Measurements from ENCODE around the gene NEAT1.
A peak's percentile ranks its signal among the peaks of the same experiment; 100 is the strongest.

Gene NEAT1

GRCh38 chr11:65478388-65479183 lies 56.0 kb downstream of the NEAT1 start:
- Histone ChIP-seq H3K4me3 (ENCODE audit: low read depth, low read length) (peak overlapping the region; percentile 54), H2AFZ (ENCODE audit: low read length, unreplicated experiment) (no peak overlapping the region), H3K79me2 (ENCODE audit: control insufficient read depth, insufficient read depth, low read length, unreplicated experiment) (peaks cover 52% of the 10 kb centered on the region), H3K27me3 (ENCODE audit: insufficient read depth, low read length) (no peaks in the 10 kb centered on the region), H3K36me3 (ENCODE audit: insufficient read depth, low read length) (no peaks in the 10 kb centered on the region), H3K27ac (ENCODE audit: low read depth, low read length) (peak overlapping the region; percentile 98), H3K4me1 (ENCODE audit: control insufficient read depth, insufficient read depth, low read length, unreplicated experiment) (peaks cover 50% of the 10 kb centered on the region)

- H2AFZ ChIP-seq (ENCODE audit: low read length, unreplicated experiment), result no peak overlapping the region
- peaks cover 49% of the 10 kb centered on the region for H3K79me2 ChIP-seq (ENCODE audit: control insufficient read depth, insufficient read depth, low read length, unreplicated experiment)
- H3K4me3 ChIP-seq (ENCODE audit: low read depth, low read length), result peak overlapping the region; percentile 54
- no peaks in the 10 kb centered on the region for H3K36me3 ChIP-seq (ENCODE audit: insufficient read depth, low read length)
- H3K4me1 ChIP-seq (ENCODE audit: control insufficient read depth, insufficient read depth, low read length, unreplicated experiment), result peaks cover 50% of the 10 kb centered on the region
- H3K27ac ChIP-seq (ENCODE audit: low read depth, low read length), result peak overlapping the region; percentile 98
- no peaks in the 10 kb centered on the region for H3K27me3 ChIP-seq (ENCODE audit: insufficient read depth, low read length)
These were observed 56.9 kb downstream of the NEAT1 start for GRCh38 chr11:65479184-65480145.

- Histone ChIP-seq H3K27ac (ENCODE audit: low read depth, low read length) (peak overlapping the region; percentile 98), H3K27me3 (ENCODE audit: insufficient read depth, low read length) (no peaks in the 10 kb centered on the region), H3K79me2 (ENCODE audit: control insufficient read depth, insufficient read depth, low read length, unreplicated experiment) (peaks cover 27% of the 10 kb centered on the region), H3K4me3 (ENCODE audit: low read depth, low read length) (no peak overlapping the region), H2AFZ (ENCODE audit: low read length, unreplicated experiment) (no peak overlapping the region), H3K4me1 (ENCODE audit: control insufficient read depth, insufficient read depth, low read length, unreplicated experiment) (peaks cover 55% of the 10 kb centered on the region), H3K36me3 (ENCODE audit: insufficient read depth, low read length) (no peaks in the 10 kb centered on the region)
These were observed 59.8 kb downstream of the NEAT1 start for GRCh38 chr11:65482306-65482850.

- Histone ChIP-seq H3K4me1 (ENCODE audit: control insufficient read depth, insufficient read depth, low read length, unreplicated experiment) (peaks cover 56% of the 10 kb centered on the region), H3K27me3 (ENCODE audit: insufficient read depth, low read length) (no peaks in the 10 kb centered on the region), H3K36me3 (ENCODE audit: insufficient read depth, low read length) (no peaks in the 10 kb centered on the region), H2AFZ (ENCODE audit: low read length, unreplicated experiment) (no peak overlapping the region), H3K79me2 (ENCODE audit: control insufficient read depth, insufficient read depth, low read length, unreplicated experiment) (peaks cover 25% of the 10 kb centered on the region), H3K4me3 (ENCODE audit: low read depth, low read length) (no peak overlapping the region), H3K27ac (ENCODE audit: low read depth, low read length) (peak overlapping the region; percentile 56; the same call in 1 of the 2 replicates)
These were observed 63.3 kb downstream of the NEAT1 start for GRCh38 chr11:65485920-65486219.

- peaks cover 25% of the 10 kb centered on the region for H3K79me2 ChIP-seq (ENCODE audit: control insufficient read depth, insufficient read depth, low read length, unreplicated experiment)
- no peaks in the 10 kb centered on the region for H3K36me3 ChIP-seq (ENCODE audit: insufficient read depth, low read length)
- H3K27me3 ChIP-seq (ENCODE audit: insufficient read depth, low read length), result no peaks in the 10 kb centered on the region
- no peak overlapping the region for H2AFZ ChIP-seq (ENCODE audit: low read length, unreplicated experiment)
- H3K27ac ChIP-seq (ENCODE audit: low read depth, low read length), result peak overlapping the region; percentile 99
- no peak overlapping the region for H3K4me3 ChIP-seq (ENCODE audit: low read depth, low read length)
- peaks cover 60% of the 10 kb centered on the region for H3K4me1 ChIP-seq (ENCODE audit: control insufficient read depth, insufficient read depth, low read length, unreplicated experiment)
These were observed 64.2 kb downstream of the NEAT1 start for GRCh38 chr11:65486570-65487466.

GRCh38 chr11:65487467-65488272 lies 65.1 kb downstream of the NEAT1 start:
- Histone ChIP-seq H3K36me3 (ENCODE audit: insufficient read depth, low read length) (no peaks in the 10 kb centered on the region), H3K79me2 (ENCODE audit: control insufficient read depth, insufficient read depth, low read length, unreplicated experiment) (peaks cover 25% of the 10 kb centered on the region), H3K4me1 (ENCODE audit: control insufficient read depth, insufficient read depth, low read length, unreplicated experiment) (peaks cover 64% of the 10 kb centered on the region), H2AFZ (ENCODE audit: low read length, unreplicated experiment) (no peak overlapping the region), H3K27me3 (ENCODE audit: insufficient read depth, low read length) (no peaks in the 10 kb centered on the region), H3K4me3 (ENCODE audit: low read depth, low read length) (peak overlapping the region; percentile 42), H3K27ac (ENCODE audit: low read depth, low read length) (peak overlapping the region; percentile 99)

- H3K36me3 ChIP-seq (ENCODE audit: insufficient read depth, low read length), result no peaks in the 10 kb centered on the region
- peak overlapping the region; percentile 99 for H3K27ac ChIP-seq (ENCODE audit: low read depth, low read length)
- H3K4me1 ChIP-seq (ENCODE audit: control insufficient read depth, insufficient read depth, low read length, unreplicated experiment), result peaks cover 72% of the 10 kb centered on the region
- H3K27me3 ChIP-seq (ENCODE audit: insufficient read depth, low read length), result no peaks in the 10 kb centered on the region
- H3K79me2 ChIP-seq (ENCODE audit: control insufficient read depth, insufficient read depth, low read length, unreplicated experiment), result peaks cover 25% of the 10 kb centered on the region
- no peak overlapping the region for H2AFZ ChIP-seq (ENCODE audit: low read length, unreplicated experiment)
- H3K4me3 ChIP-seq (ENCODE audit: low read depth, low read length), result peak overlapping the region; percentile 42; the same call in 1 of the 2 replicates
These were observed 65.9 kb downstream of the NEAT1 start for GRCh38 chr11:65488273-65489034.

GRCh38 chr11:65489035-65489705 lies 66.6 kb downstream of the NEAT1 start:
- Histone ChIP-seq H3K27ac (ENCODE audit: low read depth, low read length) (peak overlapping the region; percentile 99), H2AFZ (ENCODE audit: low read length, unreplicated experiment) (no peak overlapping the region), H3K4me3 (ENCODE audit: low read depth, low read length) (0 out of 2 replicates have a peak overlapping the region, but pooled peaks have one; percentile 9)

More at GRCh38 chr11:65489035-65489705, 66.6 kb downstream of the NEAT1 start:
- Histone ChIP-seq H3K4me1 (ENCODE audit: control insufficient read depth, insufficient read depth, low read length, unreplicated experiment) (peaks cover 79% of the 10 kb centered on the region), H3K79me2 (ENCODE audit: control insufficient read depth, insufficient read depth, low read length, unreplicated experiment) (peaks cover 25% of the 10 kb centered on the region), H3K27me3 (ENCODE audit: insufficient read depth, low read length) (no peaks in the 10 kb centered on the region), H3K36me3 (ENCODE audit: insufficient read depth, low read length) (no peaks in the 10 kb centered on the region)
